K562 (cell line): Measurements from ENCODE around the gene OVCH2. TPM values are rescaled to one million over a fixed set of nuclear protein-coding genes. Genes with fewer than 3 reads are reported as not detected.

ENCODE experiments used
- HSF4 ChIP-seq: fragments of 250-450 bp; sonication (Bioruptor Pico); IDR thresholded peaks from 2 replicates; pipeline ENCODE4 v2.1.2; 2022; ENCODE audit warnings: mild to moderate bottlenecking, moderate library complexity, borderline replicate concordance
- MAFK ChIP-seq: IDR thresholded peaks from 2 replicates; pipeline ENCODE4 v1.6.1; 2011; ENCODE audit warnings: low read length, improper control_type of control experiment
- PPARD ChIP-seq: fragments of 250-450 bp; sonication (Bioruptor Pico); IDR thresholded peaks from 2 replicates; pipeline ENCODE4 v1.8.0; 2022; ENCODE audit warnings: inconsistent platforms, mild to moderate bottlenecking, moderate library complexity
- SMARCA5 ChIP-seq: fragments of 450-650 bp; IDR thresholded peaks from 2 replicates; pipeline ENCODE4 v1.6.1; 2016
- TEAD1 ChIP-seq, 2 experiments: fragments of 450-650 bp in 1 of 2; sonication (generic) in 1 of 2; formaldehyde crosslinking; IDR thresholded peaks; 2 replicates each; pipeline versions ENCODE4 v1.4.0 to v1.8.0; 2020 to 2022; ENCODE audit warnings: mild to moderate bottlenecking in 2 of 2, missing genetic modification reagents in 1 of 2
- polyA plus RNA-seq, 8 experiments: library from polyadenylated mRNA; depleted of rRNA in 4 of 8; stranded (reverse) in 5 of 8; unstranded in 3 of 8; fragments of >200 nt; fragmentation: Nextera tagmentation in 2 of 8; fragmentation: Illumina TruSeq in 1 of 8; extraction: Ambion mirVana in 2 of 8; extraction: Trizol in 1 of 8; gene quantifications; 2 replicates each; pipeline versions ENCODE4 v1.2.1 to v1.2.3, GENCODE V29; 2011 to 2014; ENCODE audit warnings: inconsistent platforms in 1 of 8, missing spikeins in 1 of 8
- total RNA-seq, 7 experiments: library from RNA; depleted of rRNA in 6 of 7; stranded (reverse); fragments of >200 nt in 6 of 7; fragmentation: Illumina TruSeq in 2 of 7; extraction: Trizol in 2 of 7; gene quantifications; 2 replicates each; pipeline versions ENCODE4 v1.2.1 to v1.2.3, GENCODE V29; 2011 to 2021; ENCODE audit warnings: low replicate concordance in 1 of 7
- TF ChIP-seq, protein P1 (sequence below): fragments of 250-450 bp; sonication (Bioruptor Pico); IDR thresholded peaks from 2 replicates; pipeline ENCODE4 v1.4.0; 2020
- TF ChIP-seq, protein P2 (sequence below): fragments of 250-450 bp; sonication (Bioruptor Pico); IDR thresholded peaks from 2 replicates; pipeline ENCODE4 v1.4.0; 2020; ENCODE audit warnings: mild to moderate bottlenecking, moderate library complexity, borderline replicate concordance
- TF ChIP-seq, protein P3 (sequence below): sonication (generic); IDR thresholded peaks from 2 replicates; pipeline ENCODE4 v1.6.1; 2016
- TF ChIP-seq, protein P4 (sequence below): sonication (generic); formaldehyde crosslinking; IDR thresholded peaks from 2 replicates; pipeline ENCODE4 v1.8.1; 2023; ENCODE audit warnings: mild to moderate bottlenecking, missing genetic modification reagents

OVCH2 gene
- total and polyA plus RNA-seq, 9 of the 15 experiments (the other 6 are each of a cell fraction or from before 2014, with no cell fraction given), result not detected

DNA sequence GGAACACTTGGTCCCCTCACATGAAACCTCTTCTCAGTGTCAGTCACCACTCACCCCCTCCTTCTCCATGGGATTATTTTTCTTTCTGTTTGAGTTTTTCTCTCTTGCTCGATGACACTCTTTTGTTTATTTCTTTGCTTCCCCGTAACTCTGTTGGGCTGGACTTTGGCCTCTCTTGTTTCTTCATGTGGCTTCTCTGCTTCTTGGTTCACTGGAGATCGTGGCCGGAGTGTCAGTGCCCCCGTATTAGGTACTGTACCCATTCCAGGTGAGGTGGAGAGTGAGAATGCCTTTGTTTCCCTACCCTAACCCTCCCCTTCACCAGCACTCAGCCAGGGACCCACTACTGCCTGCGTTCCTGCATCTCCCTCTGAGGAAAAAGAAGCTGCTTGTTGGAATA is 65.5 kb downstream of the OVCH2 start (continued):
- TF ChIP-seq, protein P1, sequence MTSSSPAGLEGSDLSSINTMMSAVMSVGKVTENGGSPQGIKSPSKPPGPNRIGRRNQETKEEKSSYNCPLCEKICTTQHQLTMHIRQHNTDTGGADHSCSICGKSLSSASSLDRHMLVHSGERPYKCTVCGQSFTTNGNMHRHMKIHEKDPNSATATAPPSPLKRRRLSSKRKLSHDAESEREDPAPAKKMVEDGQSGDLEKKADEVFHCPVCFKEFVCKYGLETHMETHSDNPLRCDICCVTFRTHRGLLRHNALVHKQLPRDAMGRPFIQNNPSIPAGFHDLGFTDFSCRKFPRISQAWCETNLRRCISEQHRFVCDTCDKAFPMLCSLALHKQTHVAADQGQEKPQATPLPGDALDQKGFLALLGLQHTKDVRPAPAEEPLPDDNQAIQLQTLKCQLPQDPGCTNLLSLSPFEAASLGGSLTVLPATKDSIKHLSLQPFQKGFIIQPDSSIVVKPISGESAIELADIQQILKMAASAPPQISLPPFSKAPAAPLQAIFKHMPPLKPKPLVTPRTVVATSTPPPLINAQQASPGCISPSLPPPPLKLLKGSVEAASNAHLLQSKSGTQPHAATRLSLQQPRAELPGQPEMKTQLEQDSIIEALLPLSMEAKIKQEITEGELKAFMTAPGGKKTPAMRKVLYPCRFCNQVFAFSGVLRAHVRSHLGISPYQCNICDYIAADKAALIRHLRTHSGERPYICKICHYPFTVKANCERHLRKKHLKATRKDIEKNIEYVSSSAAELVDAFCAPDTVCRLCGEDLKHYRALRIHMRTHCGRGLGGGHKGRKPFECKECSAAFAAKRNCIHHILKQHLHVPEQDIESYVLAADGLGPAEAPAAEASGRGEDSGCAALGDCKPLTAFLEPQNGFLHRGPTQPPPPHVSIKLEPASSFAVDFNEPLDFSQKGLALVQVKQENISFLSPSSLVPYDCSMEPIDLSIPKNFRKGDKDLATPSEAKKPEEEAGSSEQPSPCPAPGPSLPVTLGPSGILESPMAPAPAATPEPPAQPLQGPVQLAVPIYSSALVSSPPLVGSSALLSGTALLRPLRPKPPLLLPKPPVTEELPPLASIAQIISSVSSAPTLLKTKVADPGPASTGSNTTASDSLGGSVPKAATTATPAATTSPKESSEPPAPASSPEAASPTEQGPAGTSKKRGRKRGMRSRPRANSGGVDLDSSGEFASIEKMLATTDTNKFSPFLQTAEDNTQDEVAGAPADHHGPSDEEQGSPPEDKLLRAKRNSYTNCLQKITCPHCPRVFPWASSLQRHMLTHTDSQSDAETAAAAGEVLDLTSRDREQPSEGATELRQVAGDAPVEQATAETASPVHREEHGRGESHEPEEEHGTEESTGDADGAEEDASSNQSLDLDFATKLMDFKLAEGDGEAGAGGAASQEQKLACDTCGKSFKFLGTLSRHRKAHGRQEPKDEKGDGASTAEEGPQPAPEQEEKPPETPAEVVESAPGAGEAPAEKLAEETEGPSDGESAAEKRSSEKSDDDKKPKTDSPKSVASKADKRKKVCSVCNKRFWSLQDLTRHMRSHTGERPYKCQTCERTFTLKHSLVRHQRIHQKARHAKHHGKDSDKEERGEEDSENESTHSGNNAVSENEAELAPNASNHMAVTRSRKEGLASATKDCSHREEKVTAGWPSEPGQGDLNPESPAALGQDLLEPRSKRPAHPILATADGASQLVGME (CRISPR knock-in tag), result no peak
- TF ChIP-seq PPARD (CRISPR knock-in tag) (no peak), MAFK (no peak), TEAD1 (CRISPR knock-in tag; IDR thresholded peaks at IDR 0.05) (no peak), HSF4 (CRISPR knock-in tag) (no peak), SMARCA5 (no peak)
- TF ChIP-seq, protein P2, sequence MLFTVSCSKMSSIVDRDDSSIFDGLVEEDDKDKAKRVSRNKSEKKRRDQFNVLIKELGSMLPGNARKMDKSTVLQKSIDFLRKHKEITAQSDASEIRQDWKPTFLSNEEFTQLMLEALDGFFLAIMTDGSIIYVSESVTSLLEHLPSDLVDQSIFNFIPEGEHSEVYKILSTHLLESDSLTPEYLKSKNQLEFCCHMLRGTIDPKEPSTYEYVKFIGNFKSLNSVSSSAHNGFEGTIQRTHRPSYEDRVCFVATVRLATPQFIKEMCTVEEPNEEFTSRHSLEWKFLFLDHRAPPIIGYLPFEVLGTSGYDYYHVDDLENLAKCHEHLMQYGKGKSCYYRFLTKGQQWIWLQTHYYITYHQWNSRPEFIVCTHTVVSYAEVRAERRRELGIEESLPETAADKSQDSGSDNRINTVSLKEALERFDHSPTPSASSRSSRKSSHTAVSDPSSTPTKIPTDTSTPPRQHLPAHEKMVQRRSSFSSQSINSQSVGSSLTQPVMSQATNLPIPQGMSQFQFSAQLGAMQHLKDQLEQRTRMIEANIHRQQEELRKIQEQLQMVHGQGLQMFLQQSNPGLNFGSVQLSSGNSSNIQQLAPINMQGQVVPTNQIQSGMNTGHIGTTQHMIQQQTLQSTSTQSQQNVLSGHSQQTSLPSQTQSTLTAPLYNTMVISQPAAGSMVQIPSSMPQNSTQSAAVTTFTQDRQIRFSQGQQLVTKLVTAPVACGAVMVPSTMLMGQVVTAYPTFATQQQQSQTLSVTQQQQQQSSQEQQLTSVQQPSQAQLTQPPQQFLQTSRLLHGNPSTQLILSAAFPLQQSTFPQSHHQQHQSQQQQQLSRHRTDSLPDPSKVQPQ (CRISPR knock-in tag), result no peak
- TF ChIP-seq, protein P3, sequence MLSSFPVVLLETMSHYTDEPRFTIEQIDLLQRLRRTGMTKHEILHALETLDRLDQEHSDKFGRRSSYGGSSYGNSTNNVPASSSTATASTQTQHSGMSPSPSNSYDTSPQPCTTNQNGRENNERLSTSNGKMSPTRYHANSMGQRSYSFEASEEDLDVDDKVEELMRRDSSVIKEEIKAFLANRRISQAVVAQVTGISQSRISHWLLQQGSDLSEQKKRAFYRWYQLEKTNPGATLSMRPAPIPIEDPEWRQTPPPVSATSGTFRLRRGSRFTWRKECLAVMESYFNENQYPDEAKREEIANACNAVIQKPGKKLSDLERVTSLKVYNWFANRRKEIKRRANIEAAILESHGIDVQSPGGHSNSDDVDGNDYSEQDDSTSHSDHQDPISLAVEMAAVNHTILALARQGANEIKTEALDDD, result no peak
- TF ChIP-seq, protein P4, sequence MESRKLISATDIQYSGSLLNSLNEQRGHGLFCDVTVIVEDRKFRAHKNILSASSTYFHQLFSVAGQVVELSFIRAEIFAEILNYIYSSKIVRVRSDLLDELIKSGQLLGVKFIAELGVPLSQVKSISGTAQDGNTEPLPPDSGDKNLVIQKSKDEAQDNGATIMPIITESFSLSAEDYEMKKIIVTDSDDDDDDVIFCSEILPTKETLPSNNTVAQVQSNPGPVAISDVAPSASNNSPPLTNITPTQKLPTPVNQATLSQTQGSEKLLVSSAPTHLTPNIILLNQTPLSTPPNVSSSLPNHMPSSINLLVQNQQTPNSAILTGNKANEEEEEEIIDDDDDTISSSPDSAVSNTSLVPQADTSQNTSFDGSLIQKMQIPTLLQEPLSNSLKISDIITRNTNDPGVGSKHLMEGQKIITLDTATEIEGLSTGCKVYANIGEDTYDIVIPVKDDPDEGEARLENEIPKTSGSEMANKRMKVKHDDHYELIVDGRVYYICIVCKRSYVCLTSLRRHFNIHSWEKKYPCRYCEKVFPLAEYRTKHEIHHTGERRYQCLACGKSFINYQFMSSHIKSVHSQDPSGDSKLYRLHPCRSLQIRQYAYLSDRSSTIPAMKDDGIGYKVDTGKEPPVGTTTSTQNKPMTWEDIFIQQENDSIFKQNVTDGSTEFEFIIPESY, result no peak
